ENCODE measurements around the gene LIN37. TPM values are rescaled to one million over a fixed set of nuclear protein-coding genes. Genes with fewer than 3 reads are reported as not detected.

LIN37 gene
- 10 to 100 TPM; 30.2 TPM for total RNA-seq
- 24.8 TPM for polyA plus RNA-seq (ENCODE audit: insufficient read depth, low read depth, low replicate concordance)
- long read RNA-seq, donor 1, partial matches to known transcripts: 0 of 2 reads
- long read RNA-seq, donor 1, other reads (novel, unspliced or antisense): 0 of 2 reads
- long read RNA-seq, donor 2, partial matches to known transcripts: 0 of 3 reads
- long read RNA-seq, donor 2, other reads (novel, unspliced or antisense): 0 of 3 reads

DNA sequence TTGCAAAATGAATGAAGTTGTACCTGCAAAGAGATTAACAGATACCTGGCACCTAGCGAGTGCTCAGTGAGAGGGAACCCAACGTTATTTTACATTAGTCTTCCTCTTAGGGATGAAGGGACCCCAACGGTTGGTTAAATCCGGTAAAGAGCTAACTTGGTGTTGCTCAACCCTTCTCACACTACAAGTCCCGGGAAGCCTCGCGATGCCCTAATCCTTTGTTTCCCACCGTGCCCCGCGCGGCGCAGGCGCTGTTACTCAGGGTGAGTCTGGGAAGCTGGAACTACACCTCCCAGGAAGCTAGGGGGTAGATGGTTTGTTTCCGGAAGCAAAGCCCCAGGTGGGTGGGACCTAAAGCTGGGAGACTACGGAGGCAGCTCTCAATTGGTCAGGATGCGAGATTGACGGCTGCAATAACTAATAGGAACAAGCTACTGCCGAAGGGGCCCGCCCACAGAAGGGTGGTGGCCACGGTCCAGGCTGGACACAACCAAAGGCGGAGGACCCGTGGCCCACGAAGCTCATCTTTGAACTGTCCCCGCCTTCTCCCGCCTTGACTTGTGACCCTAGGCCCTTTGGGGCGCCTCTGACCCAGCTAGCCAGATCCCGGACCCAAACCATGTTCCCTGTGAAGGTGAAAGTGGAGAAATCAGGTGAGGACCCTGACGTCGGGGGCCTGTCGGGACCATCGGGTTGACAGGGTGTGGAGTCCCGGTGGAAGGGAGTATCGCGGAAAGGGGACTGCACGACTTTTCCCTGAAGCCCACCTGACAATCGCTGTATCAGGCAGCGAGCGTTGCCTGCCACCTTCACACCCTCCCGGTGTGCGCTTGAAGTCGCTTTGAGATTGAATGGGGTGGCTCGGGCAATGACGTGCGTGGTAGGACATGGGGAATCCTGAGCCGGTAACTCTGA, at the start of gene LIN37:
TSS of gene LIN37 (plus strand) at position 471 of the 915 bp plus-strand sequence. CDS start at position 620, 149 bp downstream.
- H3K9me3 ChIP-seq: no peaks in the 10 kb centered on the region
- 1% methylated on average over 28 to 45 of the region's 45 CpGs for WGBS, 2 donors

GRCh38 chr19:35702223-35703012, 46.0 kb upstream of the LIN37 start:
- Histone ChIP-seq H3K36me3 (ENCODE audit: low read depth, missing control alignments) (no peaks in the 10 kb centered on the region), H3K9me3 (no peaks in the 10 kb centered on the region), H3K4me3 (peak overlapping the region; percentile 27 to 47), H3K27me3 (no peaks in the 10 kb centered on the region), H3K27ac (no peak overlapping the region), H3K4me1 (peaks cover 5% of the 10 kb centered on the region)
- peak; percentile 99 for DNase-seq
- no peak for TF ChIP-seq POLR2A (IDR thresholded peaks at IDR 0.05)
- TF ChIP-seq CTCF (IDR thresholded peaks at IDR 0.05): no peak
- intact Hi-C loops (cut with DNase I; ENCODE audit: low total_unique reads): no loop called here
- 0% methylated on average over 29 to 49 of the region's 50 CpGs for WGBS, 2 donors

More for the DNA sequence above, at the start of gene LIN37:
- TF ChIP-seq POLR2A (IDR thresholded peaks at IDR 0.05) (peak; percentile 80), CTCF (IDR thresholded peaks at IDR 0.05) (peak in 2 of 3 experiments; percentile 1 to 15)
- Histone ChIP-seq H3K4me3 (peak within 1 kb of the TSS; percentile 91), H3K36me3 (ENCODE audit: low read depth, missing control alignments) (no peaks in the 10 kb centered on the region), H3K27me3 (no peaks in the 10 kb centered on the region), H3K4me1 (peaks cover 16% of the 10 kb centered on the region), H3K27ac (peak within 1 kb of the TSS; percentile 45 to 82)
- intact Hi-C loops (cut with DNase I; ENCODE audit: low total_unique reads): no loop called here
- DNase-seq: peak; percentile 100

- DNase-seq: no peak
- H3K9me3 ChIP-seq: no peaks in the 10 kb centered on the region
- H3K4me3 ChIP-seq: no peak overlapping the region
- no peaks in the 10 kb centered on the region for H3K27me3 ChIP-seq
- H3K36me3 ChIP-seq (ENCODE audit: low read depth, missing control alignments): no peaks in the 10 kb centered on the region
- 21 to 49% methylated on average over 9 of the region's 9 CpGs for WGBS, 2 donors
- peaks cover 5% of the 10 kb centered on the region for H3K4me1 ChIP-seq
- TF ChIP-seq POLR2A (IDR thresholded peaks at IDR 0.05) (no peak), CTCF (IDR thresholded peaks at IDR 0.05) (no peak)
- no peak overlapping the region for H3K27ac ChIP-seq
- intact Hi-C loops (cut with DNase I; ENCODE audit: low total_unique reads): no loop called here
Measured at GRCh38 chr19:35703343-35703742, 45.0 kb upstream of the LIN37 start.

GRCh38 chr19:35704218-35704617, 44.2 kb upstream of the LIN37 start, which contains the start of gene ZBTB32:
Gene ZBTB32, plus strand, starts transcription at chr19:35704558. Its CDS starts 10,069 bp downstream, at chr19:35714627.
- Histone ChIP-seq H3K36me3 (ENCODE audit: low read depth, missing control alignments) (no peaks in the 10 kb centered on the region), H3K4me1 (peaks cover 5% of the 10 kb centered on the region), H3K27ac (no peak within 1 kb of the TSS), H3K4me3 (peak within 1 kb of the TSS in 1 of 2 donors; percentile 5), H3K27me3 (no peaks in the 10 kb centered on the region), H3K9me3 (no peaks in the 10 kb centered on the region)
- WGBS, 2 donors: 20 to 30% methylated on average over 8 to 24 of the region's 24 CpGs
- TF ChIP-seq POLR2A (IDR thresholded peaks at IDR 0.05): no peak
- intact Hi-C loops (cut with DNase I; ENCODE audit: low total_unique reads): no loop called here
- DNase-seq: peak; percentile 79

Measured in testis (tissue), 5 donors.